GM18505 (cell line): Measurements from ENCODE around the gene ZFAND2B.

Experiments
- ATAC-seq: cut with Tn5 transposase; IDR thresholded peaks from one replicate; pipeline ENCODE4 v1.9.1; 2021; ENCODE audit not compliant: unreplicated experiment
- POLR2A ChIP-seq: IDR thresholded peaks from 4 replicates; pipeline ENCODE4 v1.6.1; 2011; ENCODE audit warnings: borderline replicate concordance; ENCODE audit not compliant: insufficient read depth, insufficient read length; ENCODE audit errors: extremely low read depth

The ZFAND2B gene

DNA sequence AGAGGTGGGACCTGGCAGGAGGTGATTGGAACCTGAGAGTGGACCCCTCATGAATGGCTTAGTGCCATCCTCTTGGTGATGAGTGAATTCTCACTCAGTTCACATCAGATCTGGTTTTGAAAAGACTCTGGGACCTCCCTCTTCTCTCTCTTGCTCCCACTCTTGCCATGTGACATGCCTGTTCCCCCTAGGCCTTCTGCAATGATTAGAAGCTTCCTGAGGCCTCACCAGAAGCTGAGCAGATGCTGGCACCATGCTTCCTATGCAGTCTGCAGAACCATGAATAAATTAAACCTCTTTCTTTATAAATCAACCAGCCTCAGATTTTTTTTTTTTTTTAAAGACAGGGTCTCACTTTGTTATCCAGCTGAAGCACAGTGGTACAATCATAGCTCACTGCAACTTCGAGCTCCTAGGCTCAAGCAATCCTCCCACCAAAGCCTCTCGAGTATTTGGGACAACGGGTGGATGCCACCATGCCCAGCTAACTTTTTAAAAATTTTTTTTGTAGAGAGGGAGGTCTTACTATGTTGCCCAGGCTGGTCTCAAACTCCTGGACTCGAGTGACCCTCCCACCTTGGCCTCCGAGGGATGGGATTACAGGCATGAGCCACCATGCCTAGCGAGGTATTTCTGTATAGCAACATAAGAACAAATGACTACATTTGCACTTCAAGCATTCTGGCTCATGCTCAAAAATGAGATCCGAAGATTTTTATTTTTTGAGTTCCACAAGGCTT is 2.0 kb upstream of the ZFAND2B start:
- no peak for TF ChIP-seq POLR2A

DNA sequence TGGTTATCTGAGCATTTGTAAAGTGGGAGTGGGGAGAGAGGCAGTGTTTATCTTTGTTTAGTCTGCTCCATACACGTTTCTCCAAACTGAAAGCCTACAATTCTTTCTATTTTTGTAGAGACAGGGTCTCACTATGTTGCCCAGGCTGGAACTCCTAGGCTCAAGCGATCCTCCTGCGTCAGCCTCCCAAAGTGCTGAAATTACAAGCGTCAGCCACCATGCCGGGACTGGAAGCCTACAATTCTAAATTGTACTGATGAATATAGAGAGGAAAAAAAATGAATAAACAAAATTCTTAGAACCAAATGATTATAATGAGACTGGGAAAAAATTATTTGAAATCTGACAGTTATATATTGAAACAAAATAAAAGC is 1.4 kb upstream of the ZFAND2B start:
- ATAC-seq, result no peak
- no peak for TF ChIP-seq POLR2A

More for the DNA sequence above, 2.0 kb upstream of the ZFAND2B start:
- no peak for ATAC-seq

DNA sequence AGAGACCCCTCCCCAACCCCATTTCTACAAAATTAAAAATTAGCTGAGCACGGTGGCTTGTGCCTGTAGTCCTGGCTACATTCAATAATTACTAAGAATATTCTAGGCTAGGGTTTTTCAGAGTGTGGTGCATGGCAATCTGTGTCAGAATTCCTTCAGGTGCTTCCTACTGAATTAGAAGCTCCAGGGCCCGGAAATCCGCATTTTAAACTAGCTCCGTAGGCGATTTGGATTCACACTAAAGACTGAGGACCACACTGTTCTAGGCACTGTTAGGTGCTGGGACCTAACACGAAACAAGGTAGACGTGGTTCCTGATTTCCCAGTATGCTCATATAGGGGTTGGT is 628 bp upstream of the ZFAND2B start:
- no peak for TF ChIP-seq POLR2A
- no peak for ATAC-seq

DNA sequence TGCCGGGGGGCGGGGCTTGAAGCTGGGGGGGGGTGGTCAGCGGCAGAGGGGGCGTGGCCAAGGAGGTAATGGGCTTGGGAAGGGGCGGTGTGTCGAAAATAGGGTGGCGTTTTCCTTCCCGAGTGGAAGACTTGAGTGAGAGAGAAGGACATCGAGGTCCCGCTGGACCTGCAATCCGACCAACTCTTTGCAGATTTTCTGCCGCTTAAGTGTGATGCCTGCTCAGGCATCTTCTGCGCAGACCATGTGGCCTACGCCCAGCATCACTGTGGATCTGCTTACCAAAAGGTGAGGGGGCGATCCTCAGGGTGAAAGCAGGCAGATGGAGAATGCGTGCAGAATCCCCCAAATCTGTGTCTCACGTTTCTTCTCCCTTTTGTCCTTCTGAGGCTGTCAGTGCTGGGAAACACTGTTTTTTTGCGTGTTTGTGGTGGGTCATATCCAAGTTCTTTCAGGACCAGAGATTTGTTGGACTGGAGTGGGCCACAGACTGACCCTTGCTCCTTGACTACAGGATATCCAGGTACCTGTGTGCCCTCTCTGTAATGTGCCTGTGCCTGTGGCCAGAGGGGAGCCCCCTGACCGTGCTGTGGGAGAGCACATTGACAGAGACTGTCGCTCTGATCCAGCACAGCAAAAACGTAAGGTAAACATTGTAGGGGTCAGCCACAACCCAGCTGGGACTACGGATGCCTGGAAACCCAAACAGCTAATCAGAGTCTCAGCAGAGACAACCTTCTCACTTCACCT is 727 bp downstream of the ZFAND2B start:
- no peak for TF ChIP-seq POLR2A
- no peak for ATAC-seq

DNA sequence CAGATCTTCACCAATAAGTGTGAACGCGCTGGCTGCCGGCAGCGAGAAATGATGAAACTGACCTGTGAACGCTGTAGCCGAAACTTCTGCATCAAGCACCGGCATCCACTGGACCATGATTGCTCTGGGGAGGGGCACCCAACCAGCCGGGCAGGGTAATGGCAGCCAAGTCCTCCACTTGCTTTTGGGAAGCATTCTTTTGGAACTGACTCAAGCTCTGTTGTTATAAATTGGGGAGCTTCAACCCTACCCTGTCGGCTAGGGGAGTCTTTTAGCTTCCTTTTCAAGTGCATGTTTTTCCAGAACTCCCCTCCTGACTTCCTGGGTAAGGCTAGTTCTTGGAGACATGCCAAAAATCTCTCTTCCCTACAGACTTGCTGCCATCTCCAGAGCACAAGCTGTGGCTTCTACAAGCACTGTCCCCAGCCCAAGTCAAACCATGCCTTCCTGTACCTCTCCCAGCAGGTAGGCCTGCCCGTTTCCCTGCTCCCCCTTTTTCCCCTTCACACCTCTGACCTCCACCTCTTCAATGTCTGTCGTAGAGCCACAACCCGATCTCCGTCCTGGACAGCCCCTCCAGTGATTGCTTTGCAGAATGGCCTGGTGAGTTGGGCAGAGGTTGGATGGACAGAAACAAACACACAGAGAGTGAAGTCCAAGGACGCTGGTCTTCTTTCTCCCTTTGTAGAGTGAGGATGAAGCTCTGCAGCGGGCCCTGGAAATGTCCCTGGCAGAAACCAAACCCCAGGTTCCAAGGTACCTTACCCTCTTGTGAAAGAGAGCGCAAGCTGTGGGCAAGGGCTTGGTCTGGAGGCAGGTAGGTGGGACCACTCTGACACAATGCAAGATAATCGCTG is 1.5 kb downstream of the ZFAND2B start:
- TF ChIP-seq POLR2A, result no peak
- ATAC-seq, result no peak

DNA sequence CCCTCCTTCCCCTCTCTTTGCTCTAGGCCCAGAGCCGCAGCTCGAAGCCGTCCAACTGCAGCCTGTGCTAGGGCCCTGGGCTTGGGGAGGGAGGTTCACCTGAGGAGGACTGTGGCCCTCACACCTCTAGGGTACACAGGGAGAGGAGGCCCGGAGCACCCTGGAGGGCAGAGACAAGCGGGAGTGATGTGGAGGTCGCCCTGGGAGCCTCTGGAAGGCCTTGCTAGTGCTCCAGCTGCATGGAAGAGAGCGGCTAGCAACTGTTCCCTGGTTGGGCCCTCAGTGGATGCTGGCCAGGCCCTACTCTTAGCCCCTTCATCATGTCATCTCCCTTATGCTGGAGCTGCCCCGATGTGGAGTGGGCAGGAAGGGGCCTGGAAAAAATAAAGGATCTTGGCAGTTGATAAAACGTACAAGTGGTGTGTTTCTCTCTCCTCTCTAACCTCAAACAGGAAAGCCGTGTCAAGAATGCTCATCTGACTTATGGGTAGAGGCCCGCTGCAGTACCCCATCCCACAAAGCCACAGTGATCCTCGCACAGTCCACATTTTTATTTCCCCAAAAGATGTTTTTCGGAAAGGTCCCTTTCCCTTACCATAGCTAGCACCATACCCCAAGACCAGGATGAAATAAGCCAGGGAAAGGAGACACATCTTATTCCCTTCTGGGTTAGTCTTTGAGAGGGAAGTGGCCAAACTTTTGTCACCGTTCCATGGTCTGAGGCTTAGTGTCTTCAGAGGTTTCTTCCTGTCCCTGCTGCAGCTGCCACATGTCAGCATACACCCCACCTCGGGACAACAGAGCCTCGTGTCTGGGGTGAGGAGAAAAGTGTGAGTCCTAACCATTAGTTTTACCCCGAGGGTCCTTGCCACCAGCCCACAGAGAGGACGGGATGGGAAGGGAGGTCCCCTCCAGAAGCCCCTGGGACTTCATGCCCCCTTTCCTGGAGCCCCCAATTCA is 2.9 kb downstream of the ZFAND2B start:
- TF ChIP-seq POLR2A, result no peak
- no peak for ATAC-seq

DNA sequence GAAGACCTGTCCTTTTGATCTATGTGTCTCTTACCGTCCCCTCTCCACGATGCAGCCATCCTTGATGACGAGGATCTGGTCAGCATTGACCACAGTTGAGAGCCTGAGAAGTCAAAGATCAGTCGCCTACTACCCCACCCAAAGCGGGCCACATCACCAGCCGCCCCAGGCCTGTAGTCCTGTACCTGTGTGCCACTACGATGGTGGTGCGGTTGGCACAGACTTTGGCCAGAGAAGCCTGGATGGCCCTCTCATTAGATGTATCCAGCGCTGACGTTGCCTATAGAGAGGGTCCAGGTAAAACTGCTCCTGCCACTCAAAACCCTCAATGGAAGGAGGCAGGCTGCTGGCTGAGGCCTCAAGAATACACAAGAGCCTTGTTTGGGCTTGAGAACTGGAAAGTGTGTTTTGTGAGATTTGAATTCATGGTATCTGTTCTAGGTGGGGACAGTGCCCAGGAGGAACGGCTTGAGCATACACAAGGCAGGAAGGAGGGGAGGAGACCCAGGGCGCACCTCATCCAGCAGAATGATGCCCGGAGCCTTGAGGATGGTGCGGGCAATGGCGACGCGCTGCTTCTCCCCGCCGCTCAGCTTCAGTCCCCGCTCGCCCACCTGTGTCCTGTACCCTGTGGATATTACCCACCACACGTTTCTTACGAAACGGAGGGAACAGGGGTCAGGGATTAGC is 3.8 kb downstream of the ZFAND2B start:
- no peak for TF ChIP-seq POLR2A
- no peak for ATAC-seq

DNA sequence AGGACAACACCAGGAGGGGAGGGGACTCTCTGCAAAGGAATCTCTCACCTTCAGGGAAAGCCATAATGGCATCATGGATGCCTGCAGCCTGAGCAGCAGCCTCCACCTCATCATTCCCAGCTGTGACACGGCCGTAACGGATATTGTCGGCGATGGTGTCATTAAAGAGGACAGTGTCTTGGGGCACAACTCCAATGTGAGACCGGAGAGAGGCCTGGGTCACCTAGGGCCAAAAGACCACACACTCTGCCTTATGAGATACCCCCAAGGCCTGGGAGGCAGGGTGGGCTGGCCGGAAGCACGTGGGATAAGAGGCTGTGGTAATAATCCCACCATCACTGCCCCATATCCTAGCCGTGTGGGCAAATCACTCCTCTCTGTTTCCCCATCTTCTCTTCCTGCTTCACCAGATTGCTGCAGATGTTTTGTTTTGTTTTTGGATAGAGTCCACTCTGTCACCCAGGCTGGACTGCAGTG is 4.3 kb downstream of the ZFAND2B start:
- TF ChIP-seq POLR2A, result no peak
- ATAC-seq, result no peak

DNA sequence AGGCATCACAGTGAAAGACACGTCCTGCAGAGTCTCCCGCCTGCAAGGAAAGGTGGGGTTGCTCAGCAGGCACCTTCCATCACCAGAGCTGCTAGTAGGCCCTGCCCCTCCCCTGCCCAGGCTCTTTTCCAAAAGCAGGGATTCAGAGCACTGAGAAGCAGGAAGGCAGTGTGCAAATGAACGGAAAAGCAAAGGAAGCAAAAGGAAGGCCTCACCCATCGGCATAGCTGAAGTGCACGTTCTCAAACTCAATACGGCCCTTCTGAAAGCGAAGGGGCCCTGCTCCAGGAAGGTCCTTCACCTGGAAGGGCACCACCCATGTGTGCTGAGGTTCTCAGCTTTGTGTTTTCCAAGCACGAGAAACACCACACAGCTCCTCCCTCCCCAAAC is 6.4 kb downstream of the ZFAND2B start:
- no peak for ATAC-seq
- no peak for TF ChIP-seq POLR2A

DNA sequence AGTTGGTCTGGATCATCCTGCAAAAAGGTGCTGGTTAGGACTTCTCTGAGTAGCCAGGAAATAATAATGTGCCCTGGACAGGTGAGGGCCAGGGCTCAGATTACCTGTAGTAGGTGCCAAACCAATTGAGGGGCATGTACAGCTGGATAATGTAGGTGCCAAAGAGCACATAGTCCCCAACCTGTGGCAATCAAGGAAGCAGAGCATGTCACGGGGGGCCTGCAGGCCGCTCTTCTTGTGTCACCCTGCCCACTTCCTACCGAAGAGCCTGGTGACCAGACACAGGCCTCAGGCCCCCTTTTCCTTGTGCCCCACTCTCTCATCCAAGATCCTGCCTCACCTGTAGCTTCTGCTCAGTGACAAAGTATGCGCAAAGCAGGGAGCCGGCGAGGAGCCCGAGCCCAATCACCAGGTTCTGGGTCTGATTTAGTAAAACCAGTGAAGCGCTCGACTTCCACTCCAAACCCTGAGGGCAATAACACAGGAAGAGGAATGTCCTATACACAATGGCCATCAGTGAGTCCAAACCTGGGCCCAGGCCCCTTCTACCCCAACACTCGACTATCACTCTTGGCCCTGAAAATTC is 7.0 kb downstream of the ZFAND2B start:
- no peak for ATAC-seq
- no peak for TF ChIP-seq POLR2A

DNA sequence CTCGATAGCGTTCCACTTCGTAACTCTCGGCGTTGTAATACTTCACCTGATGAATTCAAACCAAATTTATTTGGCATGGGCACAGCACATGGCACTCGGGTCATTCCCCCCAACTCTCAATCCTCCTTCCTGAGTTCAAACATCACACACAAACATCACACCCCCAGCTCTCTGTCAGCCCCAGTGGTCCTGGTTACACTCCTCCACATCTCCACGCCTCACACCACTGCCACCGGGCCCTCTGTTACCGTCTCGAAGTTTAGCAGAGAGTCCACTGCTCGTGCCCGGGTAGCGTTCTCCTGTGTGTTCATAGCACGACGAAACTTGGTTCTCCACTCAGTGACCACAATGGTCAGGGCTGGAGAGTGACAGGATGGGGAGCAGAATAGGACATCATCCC is 7.6 kb downstream of the ZFAND2B start:
- no peak for TF ChIP-seq POLR2A
- no peak for ATAC-seq

DNA sequence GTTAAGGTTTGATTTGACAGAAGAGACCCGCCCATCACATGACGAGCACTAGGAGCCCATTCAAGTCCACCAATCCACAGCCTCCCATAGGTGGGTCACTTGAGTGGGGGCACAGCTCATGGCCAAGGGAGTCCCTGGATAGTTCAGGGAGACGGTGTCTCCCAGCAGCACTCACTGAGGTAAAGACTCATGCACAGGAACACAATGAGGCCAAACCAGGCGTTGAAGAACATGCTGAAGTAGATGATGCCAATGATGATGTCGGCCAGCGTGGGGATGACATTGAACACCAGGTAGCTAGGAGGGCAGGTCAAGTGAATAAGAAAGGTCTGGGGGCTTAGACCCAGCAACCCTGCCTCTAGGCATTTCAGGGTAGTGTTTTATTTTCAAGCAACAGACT is 8.2 kb downstream of the ZFAND2B start:
- TF ChIP-seq POLR2A, result no peak
- ATAC-seq, result no peak
